ENCODE results near the gene YBX1. TPM values are rescaled to one million over a fixed set of nuclear protein-coding genes. Genes with fewer than 3 reads are reported as not detected.

The YBX1 gene
- total RNA-seq, 1 experiment from 2014 or later: 1,098 TPM

DNA sequence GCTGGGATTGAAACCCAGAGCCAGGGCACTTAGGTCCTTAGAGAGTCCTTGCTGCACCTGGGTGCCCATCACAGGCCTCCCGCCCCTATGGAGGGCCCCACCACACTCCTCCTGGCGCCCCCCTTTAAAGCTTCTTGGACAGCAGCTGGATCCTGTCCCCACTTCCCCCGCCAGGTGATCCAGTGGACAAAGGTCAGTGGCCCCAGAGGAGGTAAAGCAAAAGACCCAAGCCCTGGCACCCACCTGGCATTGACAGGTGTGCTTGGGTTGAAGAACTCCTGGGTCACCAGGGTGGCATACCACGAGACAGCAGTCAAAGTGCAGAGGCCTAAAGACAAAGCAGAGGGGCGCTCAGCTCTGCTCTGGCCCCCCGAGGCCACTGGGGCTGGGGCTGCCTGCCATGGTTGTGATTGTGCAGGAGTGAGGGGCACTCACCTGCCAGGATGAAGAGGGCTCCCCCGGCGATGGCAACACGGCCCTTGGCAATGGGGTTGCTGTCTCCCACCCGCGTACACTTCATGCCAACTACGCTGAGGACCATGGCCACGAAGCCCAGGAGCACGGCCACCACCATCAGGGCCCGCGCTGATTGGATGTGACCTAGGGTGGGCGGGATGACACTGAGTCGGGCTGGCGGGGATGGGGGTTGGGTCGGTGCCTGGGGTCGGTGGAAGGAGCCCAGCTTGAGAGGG lies 55.9 kb downstream of the YBX1 start (continued):
- TF ChIP-seq, protein P1, sequence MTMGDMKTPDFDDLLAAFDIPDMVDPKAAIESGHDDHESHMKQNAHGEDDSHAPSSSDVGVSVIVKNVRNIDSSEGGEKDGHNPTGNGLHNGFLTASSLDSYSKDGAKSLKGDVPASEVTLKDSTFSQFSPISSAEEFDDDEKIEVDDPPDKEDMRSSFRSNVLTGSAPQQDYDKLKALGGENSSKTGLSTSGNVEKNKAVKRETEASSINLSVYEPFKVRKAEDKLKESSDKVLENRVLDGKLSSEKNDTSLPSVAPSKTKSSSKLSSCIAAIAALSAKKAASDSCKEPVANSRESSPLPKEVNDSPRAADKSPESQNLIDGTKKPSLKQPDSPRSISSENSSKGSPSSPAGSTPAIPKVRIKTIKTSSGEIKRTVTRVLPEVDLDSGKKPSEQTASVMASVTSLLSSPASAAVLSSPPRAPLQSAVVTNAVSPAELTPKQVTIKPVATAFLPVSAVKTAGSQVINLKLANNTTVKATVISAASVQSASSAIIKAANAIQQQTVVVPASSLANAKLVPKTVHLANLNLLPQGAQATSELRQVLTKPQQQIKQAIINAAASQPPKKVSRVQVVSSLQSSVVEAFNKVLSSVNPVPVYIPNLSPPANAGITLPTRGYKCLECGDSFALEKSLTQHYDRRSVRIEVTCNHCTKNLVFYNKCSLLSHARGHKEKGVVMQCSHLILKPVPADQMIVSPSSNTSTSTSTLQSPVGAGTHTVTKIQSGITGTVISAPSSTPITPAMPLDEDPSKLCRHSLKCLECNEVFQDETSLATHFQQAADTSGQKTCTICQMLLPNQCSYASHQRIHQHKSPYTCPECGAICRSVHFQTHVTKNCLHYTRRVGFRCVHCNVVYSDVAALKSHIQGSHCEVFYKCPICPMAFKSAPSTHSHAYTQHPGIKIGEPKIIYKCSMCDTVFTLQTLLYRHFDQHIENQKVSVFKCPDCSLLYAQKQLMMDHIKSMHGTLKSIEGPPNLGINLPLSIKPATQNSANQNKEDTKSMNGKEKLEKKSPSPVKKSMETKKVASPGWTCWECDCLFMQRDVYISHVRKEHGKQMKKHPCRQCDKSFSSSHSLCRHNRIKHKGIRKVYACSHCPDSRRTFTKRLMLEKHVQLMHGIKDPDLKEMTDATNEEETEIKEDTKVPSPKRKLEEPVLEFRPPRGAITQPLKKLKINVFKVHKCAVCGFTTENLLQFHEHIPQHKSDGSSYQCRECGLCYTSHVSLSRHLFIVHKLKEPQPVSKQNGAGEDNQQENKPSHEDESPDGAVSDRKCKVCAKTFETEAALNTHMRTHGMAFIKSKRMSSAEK (CRISPR knock-in tag; IDR thresholded peaks at IDR 0.05; ENCODE audit: borderline replicate concordance): no peak
- TF ChIP-seq, protein P2, sequence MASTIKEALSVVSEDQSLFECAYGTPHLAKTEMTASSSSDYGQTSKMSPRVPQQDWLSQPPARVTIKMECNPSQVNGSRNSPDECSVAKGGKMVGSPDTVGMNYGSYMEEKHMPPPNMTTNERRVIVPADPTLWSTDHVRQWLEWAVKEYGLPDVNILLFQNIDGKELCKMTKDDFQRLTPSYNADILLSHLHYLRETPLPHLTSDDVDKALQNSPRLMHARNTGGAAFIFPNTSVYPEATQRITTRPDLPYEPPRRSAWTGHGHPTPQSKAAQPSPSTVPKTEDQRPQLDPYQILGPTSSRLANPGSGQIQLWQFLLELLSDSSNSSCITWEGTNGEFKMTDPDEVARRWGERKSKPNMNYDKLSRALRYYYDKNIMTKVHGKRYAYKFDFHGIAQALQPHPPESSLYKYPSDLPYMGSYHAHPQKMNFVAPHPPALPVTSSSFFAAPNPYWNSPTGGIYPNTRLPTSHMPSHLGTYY (CRISPR knock-in tag; IDR thresholded peaks at IDR 0.05): no peak

DNA sequence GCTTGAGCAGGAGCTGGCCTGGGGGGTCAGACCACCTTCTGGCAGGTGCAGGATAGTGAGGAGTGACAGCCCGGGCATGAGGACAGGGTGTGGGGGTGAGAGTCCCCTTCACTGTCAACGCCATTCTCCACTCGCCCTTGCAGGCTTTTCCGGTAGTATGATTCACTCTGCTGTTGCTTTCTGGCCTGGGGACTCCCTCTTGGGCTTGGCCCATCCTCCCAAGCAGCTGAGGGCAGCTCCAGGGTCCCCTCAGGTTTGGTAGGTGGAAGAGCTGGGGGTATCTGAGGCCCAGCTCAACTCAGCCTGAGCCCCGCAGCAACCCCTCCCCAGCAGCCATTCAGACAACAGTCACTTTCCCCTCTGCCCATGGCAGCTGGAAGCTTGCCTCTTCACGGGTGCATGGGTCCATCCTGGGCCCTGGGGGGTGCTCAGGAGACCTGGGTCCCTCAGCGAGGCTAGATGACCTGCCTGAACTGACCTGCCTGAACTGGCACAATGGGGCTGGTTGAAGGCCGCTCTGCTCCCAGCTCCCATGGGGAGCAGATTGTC lies 56.5 kb downstream of the YBX1 start:
- ATAC-seq (no peak), DNase-seq (ENCODE audit: low spot score) (no peak)
- H3K4me1 Mint-ChIP-seq: peaks cover 50% of the 10 kb centered on the region
- CTCF ChIA-PET: interaction anchor here (0.9 to 2.5 kb wide), 2 partner anchors 18 to 27 kb away, joined by 3 to 22 read pairs; no protein-coding TSS in a partner anchor
- H3K4me3 Mint-ChIP-seq: peak overlapping the region; percentile 57
- H3K9me3 Mint-ChIP-seq: no peaks in the 10 kb centered on the region
- H3K36me3 Mint-ChIP-seq: no peaks in the 10 kb centered on the region
- POLR2A ChIA-PET: no interaction called here
- H3K27ac Mint-ChIP-seq: no peak overlapping the region
- H3K27me3 Mint-ChIP-seq (ENCODE audit: low read depth): no peaks in the 10 kb centered on the region
- no peak for TF ChIP-seq IRF2 (CRISPR knock-in tag; IDR thresholded peaks at IDR 0.05; ENCODE audit: borderline replicate concordance, low read depth)
- TF ChIP-seq, protein P3, sequence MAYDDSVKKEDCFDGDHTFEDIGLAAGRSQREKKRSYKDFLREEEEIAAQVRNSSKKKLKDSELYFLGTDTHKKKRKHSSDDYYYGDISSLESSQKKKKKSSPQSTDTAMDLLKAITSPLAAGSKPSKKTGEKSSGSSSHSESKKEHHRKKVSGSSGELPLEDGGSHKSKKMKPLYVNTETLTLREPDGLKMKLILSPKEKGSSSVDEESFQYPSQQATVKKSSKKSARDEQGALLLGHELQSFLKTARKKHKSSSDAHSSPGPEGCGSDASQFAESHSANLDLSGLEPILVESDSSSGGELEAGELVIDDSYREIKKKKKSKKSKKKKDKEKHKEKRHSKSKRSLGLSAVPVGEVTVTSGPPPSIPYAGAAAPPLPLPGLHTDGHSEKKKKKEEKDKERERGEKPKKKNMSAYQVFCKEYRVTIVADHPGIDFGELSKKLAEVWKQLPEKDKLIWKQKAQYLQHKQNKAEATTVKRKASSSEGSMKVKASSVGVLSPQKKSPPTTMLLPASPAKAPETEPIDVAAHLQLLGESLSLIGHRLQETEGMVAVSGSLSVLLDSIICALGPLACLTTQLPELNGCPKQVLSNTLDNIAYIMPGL (CRISPR knock-in tag; IDR thresholded peaks at IDR 0.05): no peak
- TF ChIP-seq ZNF121 (CRISPR knock-in tag; IDR thresholded peaks at IDR 0.05): no peak
- TF ChIP-seq, protein P4, sequence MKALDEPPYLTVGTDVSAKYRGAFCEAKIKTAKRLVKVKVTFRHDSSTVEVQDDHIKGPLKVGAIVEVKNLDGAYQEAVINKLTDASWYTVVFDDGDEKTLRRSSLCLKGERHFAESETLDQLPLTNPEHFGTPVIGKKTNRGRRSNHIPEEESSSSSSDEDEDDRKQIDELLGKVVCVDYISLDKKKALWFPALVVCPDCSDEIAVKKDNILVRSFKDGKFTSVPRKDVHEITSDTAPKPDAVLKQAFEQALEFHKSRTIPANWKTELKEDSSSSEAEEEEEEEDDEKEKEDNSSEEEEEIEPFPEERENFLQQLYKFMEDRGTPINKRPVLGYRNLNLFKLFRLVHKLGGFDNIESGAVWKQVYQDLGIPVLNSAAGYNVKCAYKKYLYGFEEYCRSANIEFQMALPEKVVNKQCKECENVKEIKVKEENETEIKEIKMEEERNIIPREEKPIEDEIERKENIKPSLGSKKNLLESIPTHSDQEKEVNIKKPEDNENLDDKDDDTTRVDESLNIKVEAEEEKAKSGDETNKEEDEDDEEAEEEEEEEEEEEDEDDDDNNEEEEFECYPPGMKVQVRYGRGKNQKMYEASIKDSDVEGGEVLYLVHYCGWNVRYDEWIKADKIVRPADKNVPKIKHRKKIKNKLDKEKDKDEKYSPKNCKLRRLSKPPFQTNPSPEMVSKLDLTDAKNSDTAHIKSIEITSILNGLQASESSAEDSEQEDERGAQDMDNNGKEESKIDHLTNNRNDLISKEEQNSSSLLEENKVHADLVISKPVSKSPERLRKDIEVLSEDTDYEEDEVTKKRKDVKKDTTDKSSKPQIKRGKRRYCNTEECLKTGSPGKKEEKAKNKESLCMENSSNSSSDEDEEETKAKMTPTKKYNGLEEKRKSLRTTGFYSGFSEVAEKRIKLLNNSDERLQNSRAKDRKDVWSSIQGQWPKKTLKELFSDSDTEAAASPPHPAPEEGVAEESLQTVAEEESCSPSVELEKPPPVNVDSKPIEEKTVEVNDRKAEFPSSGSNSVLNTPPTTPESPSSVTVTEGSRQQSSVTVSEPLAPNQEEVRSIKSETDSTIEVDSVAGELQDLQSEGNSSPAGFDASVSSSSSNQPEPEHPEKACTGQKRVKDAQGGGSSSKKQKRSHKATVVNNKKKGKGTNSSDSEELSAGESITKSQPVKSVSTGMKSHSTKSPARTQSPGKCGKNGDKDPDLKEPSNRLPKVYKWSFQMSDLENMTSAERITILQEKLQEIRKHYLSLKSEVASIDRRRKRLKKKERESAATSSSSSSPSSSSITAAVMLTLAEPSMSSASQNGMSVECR (CRISPR knock-in tag; IDR thresholded peaks at IDR 0.05; ENCODE audit: borderline replicate concordance): no peak
- TF ChIP-seq ZNF263 (CRISPR knock-in tag; IDR thresholded peaks at IDR 0.05; ENCODE audit: low read depth): no peak
- no peak for TF ChIP-seq MXD4 (CRISPR knock-in tag; IDR thresholded peaks at IDR 0.05; ENCODE audit: borderline replicate concordance)
- TF ChIP-seq ATF1 (CRISPR knock-in tag; IDR thresholded peaks at IDR 0.05): no peak
- TF ChIP-seq GTF2I (CRISPR knock-in tag; conservative IDR thresholded peaks at IDR 0.05): no peak
- TF ChIP-seq, protein P5, sequence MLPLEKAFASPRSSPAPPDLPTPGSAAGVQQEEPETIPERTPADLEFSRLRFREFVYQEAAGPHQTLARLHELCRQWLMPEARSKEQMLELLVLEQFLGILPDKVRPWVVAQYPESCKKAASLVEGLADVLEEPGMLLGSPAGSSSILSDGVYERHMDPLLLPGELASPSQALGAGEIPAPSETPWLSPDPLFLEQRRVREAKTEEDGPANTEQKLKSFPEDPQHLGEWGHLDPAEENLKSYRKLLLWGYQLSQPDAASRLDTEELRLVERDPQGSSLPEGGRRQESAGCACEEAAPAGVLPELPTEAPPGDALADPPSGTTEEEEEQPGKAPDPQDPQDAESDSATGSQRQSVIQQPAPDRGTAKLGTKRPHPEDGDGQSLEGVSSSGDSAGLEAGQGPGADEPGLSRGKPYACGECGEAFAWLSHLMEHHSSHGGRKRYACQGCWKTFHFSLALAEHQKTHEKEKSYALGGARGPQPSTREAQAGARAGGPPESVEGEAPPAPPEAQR (CRISPR knock-in tag; IDR thresholded peaks at IDR 0.05): no peak
- TF ChIP-seq ZNF219 (CRISPR knock-in tag; IDR thresholded peaks at IDR 0.05; ENCODE audit: borderline replicate concordance): no peak
- no peak for TF ChIP-seq RORB (CRISPR knock-in tag; IDR thresholded peaks at IDR 0.05)
- TF ChIP-seq, protein P6, sequence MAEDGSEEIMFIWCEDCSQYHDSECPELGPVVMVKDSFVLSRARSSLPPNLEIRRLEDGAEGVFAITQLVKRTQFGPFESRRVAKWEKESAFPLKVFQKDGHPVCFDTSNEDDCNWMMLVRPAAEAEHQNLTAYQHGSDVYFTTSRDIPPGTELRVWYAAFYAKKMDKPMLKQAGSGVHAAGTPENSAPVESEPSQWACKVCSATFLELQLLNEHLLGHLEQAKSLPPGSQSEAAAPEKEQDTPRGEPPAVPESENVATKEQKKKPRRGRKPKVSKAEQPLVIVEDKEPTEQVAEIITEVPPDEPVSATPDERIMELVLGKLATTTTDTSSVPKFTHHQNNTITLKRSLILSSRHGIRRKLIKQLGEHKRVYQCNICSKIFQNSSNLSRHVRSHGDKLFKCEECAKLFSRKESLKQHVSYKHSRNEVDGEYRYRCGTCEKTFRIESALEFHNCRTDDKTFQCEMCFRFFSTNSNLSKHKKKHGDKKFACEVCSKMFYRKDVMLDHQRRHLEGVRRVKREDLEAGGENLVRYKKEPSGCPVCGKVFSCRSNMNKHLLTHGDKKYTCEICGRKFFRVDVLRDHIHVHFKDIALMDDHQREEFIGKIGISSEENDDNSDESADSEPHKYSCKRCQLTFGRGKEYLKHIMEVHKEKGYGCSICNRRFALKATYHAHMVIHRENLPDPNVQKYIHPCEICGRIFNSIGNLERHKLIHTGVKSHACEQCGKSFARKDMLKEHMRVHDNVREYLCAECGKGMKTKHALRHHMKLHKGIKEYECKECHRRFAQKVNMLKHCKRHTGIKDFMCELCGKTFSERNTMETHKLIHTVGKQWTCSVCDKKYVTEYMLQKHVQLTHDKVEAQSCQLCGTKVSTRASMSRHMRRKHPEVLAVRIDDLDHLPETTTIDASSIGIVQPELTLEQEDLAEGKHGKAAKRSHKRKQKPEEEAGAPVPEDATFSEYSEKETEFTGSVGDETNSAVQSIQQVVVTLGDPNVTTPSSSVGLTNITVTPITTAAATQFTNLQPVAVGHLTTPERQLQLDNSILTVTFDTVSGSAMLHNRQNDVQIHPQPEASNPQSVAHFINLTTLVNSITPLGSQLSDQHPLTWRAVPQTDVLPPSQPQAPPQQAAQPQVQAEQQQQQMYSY (CRISPR knock-in tag; IDR thresholded peaks at IDR 0.05): no peak
- TF ChIP-seq, protein P7, sequence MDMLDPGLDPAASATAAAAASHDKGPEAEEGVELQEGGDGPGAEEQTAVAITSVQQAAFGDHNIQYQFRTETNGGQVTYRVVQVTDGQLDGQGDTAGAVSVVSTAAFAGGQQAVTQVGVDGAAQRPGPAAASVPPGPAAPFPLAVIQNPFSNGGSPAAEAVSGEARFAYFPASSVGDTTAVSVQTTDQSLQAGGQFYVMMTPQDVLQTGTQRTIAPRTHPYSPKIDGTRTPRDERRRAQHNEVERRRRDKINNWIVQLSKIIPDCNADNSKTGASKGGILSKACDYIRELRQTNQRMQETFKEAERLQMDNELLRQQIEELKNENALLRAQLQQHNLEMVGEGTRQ (CRISPR knock-in tag; IDR thresholded peaks at IDR 0.05): no peak
